Hepatic stellate cell (primary cell): ENCODE data around the gene SEMA3E.
A peak's percentile ranks its signal among the peaks of the same experiment; 100 is the strongest.

Experiments used
- DNase-seq: peaks from one replicate; pipeline ENCODE4 v3.0.0; 2011; ENCODE audit warnings: low spot score

The SEMA3E gene

GRCh38 chr7:83347945-83348444 is 300.9 kb downstream of the SEMA3E start:
- DNase-seq: peak; percentile 17

GRCh38 chr7:83339907-83340306 is 309.0 kb downstream of the SEMA3E start:
- DNase-seq: no peak

- DNase-seq: no peak
These were observed 310.5 kb downstream of the SEMA3E start for GRCh38 chr7:83338277-83338950.

GRCh38 chr7:83337050-83337449 is 311.9 kb downstream of the SEMA3E start:
- no peak for DNase-seq

- no peak for DNase-seq
These were observed 322.7 kb downstream of the SEMA3E start for GRCh38 chr7:83326223-83326622.

GRCh38 chr7:83325083-83325482 is 323.9 kb downstream of the SEMA3E start:
- no peak for DNase-seq

GRCh38 chr7:83324596-83324995 is 324.3 kb downstream of the SEMA3E start:
- no peak for DNase-seq

GRCh38 chr7:83321011-83321410 is 327.9 kb downstream of the SEMA3E start:
- no peak for DNase-seq

GRCh38 chr7:83313931-83314330 is 335.0 kb downstream of the SEMA3E start:
- no peak for DNase-seq
